Measurements from ENCODE around the gene TNXB. TPM values are rescaled to one million over a fixed set of nuclear protein-coding genes. Genes with fewer than 3 reads are reported as not detected.
A peak's percentile ranks its signal among the peaks of the same experiment; 100 is the strongest.
"Not testable (repeated sequence)": the region's sequence is repeated elsewhere in the genome, so short reads cannot be mapped to it uniquely, and the experiment has no call there.

TNXB gene
- polyA plus RNA-seq, 2 of the 4 experiments (the other 2 are of a cell fraction), result 0.80 to 1.7 TPM

DNA sequence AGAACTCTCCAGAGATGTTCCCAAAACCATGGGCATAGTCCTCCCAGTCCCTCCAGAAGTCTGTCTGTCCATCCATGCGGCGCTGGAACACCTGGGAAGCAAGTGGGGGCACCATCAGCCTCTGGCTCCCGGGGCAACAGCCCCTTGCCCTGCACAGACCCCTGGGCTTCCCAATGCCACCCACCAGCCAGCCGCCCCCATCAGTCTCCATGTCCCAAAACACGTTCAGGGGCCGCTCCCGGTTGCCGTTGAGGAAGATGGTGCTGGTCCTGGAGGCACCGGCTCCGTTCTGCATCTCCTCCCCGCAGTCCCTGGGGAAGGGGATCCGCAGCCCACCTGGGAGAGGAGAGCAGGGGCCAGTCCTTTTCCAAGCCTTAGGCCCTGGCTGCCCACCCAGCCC lies 99.6 kb downstream of the TNXB start:
- H3K9me3 ChIP-seq; H3K4me3 ChIP-seq; POLR2A ChIA-PET; H3K4me2 ChIP-seq; H3K27ac ChIP-seq; FAIRE-seq; CTCF ChIA-PET; DNase-seq (ENCODE audit: low read depth in 1 of 2, low spot score in 1 of 2); H3K4me1 ChIP-seq; ATAC-seq: not testable (repeated sequence)
- no CpG with 5 or more reads among the region's 12 CpGs for WGBS (ENCODE audit: missing lambda C conversion rate)

GRCh38 chr6:32008616-32009015 lies 100.5 kb downstream of the TNXB start:
- CTCF ChIA-PET; H3K4me2 ChIP-seq; FAIRE-seq; H3K4me1 ChIP-seq; DNase-seq (ENCODE audit: low read depth in 1 of 2, low spot score in 1 of 2); H3K4me3 ChIP-seq; H3K27ac ChIP-seq; POLR2A ChIA-PET; H3K9me3 ChIP-seq; ATAC-seq: not testable (repeated sequence)
- WGBS (ENCODE audit: missing lambda C conversion rate), result 40% methylated on average over 1 of the region's 12 CpGs

DNA sequence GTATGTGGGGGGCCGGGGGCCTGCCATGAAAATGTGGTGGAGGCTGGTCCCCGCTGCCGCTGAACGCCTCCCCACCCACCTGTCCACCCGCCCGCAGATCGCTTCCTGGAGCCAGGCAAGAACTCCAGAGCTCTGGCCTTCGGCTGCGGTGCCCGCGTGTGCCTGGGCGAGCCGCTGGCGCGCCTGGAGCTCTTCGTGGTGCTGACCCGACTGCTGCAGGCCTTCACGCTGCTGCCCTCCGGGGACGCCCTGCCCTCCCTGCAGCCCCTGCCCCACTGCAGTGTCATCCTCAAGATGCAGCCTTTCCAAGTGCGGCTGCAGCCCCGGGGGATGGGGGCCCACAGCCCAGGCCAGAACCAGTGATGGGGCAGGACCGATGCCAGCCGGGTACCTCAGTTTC lies 101.1 kb downstream of the TNXB start:
- POLR2A ChIA-PET; DNase-seq (ENCODE audit: low read depth in 1 of 2, low spot score in 1 of 2); H3K9me3 ChIP-seq; H3K27ac ChIP-seq; CTCF ChIA-PET; ATAC-seq; H3K4me2 ChIP-seq; FAIRE-seq; H3K4me1 ChIP-seq; H3K4me3 ChIP-seq: not testable (repeated sequence)
- WGBS (ENCODE audit: missing lambda C conversion rate), result no CpG with 5 or more reads among the region's 24 CpGs

DNA sequence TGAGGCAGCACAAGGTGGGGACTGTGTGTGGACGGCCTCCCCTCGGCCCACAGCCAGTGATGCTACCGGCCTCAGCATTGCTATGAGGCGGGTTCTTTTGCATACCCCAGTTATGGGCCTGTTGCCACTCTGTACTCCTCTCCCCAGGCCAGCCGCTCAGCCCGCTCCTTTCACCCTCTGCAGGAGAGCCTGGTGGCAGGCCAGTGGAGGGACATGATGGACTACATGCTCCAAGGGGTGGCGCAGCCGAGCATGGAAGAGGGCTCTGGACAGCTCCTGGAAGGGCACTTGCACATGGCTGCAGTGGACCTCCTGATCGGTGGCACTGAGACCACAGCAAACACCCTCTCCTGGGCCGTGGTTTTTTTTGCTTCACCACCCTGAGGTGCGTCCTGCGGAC lies 102.1 kb downstream of the TNXB start:
- DNase-seq (ENCODE audit: low read depth in 1 of 2, low spot score in 1 of 2) (peak in 1 of 2 experiments; percentile 7), ATAC-seq (peak; percentile 23 to 69; a peak in 3 of 6 replicates)
- FAIRE-seq, H3K27ac ChIP-seq, CTCF ChIA-PET, H3K4me1 ChIP-seq, H3K4me3 ChIP-seq, H3K4me2 ChIP-seq, POLR2A ChIA-PET, H3K9me3 ChIP-seq: not testable (repeated sequence)
- 52% methylated on average over 6 of the region's 12 CpGs for WGBS (ENCODE audit: missing lambda C conversion rate)

- H3K4me1 ChIP-seq; ATAC-seq; FAIRE-seq; H3K9me3 ChIP-seq; H3K4me3 ChIP-seq; DNase-seq (ENCODE audit: low read depth in 1 of 2, low spot score in 1 of 2); POLR2A ChIA-PET; CTCF ChIA-PET; H3K4me2 ChIP-seq; H3K27ac ChIP-seq: not testable (repeated sequence)
- 19% methylated on average over 3 of the region's 8 CpGs for WGBS (ENCODE audit: missing lambda C conversion rate)
Observed at GRCh38 chr6:32005991-32006529, 103.1 kb downstream of the TNXB start.

- FAIRE-seq, H3K4me1 ChIP-seq, POLR2A ChIA-PET, CTCF ChIA-PET, H3K27ac ChIP-seq, H3K9me3 ChIP-seq, H3K4me3 ChIP-seq, H3K4me2 ChIP-seq: not testable (repeated sequence)
- 27% methylated on average over 3 of the region's 9 CpGs for WGBS (ENCODE audit: missing lambda C conversion rate)
- ATAC-seq (0 out of 6 replicates have a peak, but pooled peaks of 1 of the 2 experiments have one; percentile 22), DNase-seq (ENCODE audit: low read depth in 1 of 2, low spot score in 1 of 2) (peak in 1 of 2 experiments; percentile 0)
Observed at GRCh38 chr6:32005538-32005880, 103.6 kb downstream of the TNXB start.

- POLR2A ChIA-PET; DNase-seq (ENCODE audit: low read depth in 1 of 2, low spot score in 1 of 2); FAIRE-seq; H3K4me1 ChIP-seq; H3K27ac ChIP-seq; ATAC-seq; H3K4me2 ChIP-seq; CTCF ChIA-PET; H3K4me3 ChIP-seq; H3K9me3 ChIP-seq: not testable (repeated sequence)
- 67% methylated on average over 9 of the region's 13 CpGs for WGBS (ENCODE audit: missing lambda C conversion rate)
Observed at GRCh38 chr6:32004864-32005537, 104.1 kb downstream of the TNXB start.

DNA sequence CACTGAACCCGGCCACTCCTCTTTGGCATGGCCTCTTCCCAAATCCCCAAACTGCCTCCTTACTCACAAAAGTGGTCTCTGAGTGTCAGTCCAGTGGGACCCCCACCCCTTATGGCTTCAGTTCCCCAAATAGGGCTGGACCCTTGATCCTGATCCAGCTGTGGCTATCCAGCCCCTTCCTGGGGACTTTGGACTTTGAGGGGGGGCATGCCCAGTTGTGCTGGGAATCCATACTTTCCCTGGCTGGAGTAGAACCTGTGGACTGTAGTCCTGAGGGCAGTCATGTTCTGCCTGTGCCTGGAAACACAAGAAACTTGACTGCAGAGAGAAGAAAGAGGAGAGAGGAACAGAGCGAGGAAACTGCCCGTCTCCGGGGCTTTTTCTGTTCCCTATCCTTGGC lies 104.7 kb downstream of the TNXB start:
- H3K4me2 ChIP-seq; H3K27ac ChIP-seq; POLR2A ChIA-PET; FAIRE-seq; H3K9me3 ChIP-seq; DNase-seq (ENCODE audit: low read depth in 1 of 2, low spot score in 1 of 2); H3K4me3 ChIP-seq; ATAC-seq; CTCF ChIA-PET; H3K4me1 ChIP-seq: not testable (repeated sequence)
- WGBS (ENCODE audit: missing lambda C conversion rate), result 71% methylated on average over 4 of the region's 4 CpGs

DNA sequence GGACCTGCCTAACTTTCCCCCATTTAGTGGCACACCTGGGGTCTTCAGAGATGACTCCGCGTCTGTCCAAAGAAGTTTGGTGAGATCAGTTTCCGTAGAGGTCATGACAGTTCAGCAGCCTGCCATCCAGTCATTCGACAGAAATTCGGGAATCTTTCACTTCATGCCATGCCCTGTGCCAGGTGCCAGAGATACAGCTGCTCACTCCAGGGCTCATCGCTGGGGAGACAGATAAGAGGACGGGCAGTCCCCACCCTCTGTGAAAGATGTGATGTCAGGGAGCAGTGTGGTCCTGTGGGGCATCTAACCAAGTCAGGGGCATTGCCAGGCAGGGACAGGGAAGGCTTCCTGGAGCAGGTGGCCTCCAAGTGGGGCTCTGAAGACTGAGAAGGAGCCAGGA lies 105.8 kb downstream of the TNXB start:
- H3K9me3 ChIP-seq; H3K27ac ChIP-seq; FAIRE-seq; CTCF ChIA-PET; ATAC-seq; DNase-seq (ENCODE audit: low read depth in 1 of 2, low spot score in 1 of 2); H3K4me1 ChIP-seq; H3K4me2 ChIP-seq; POLR2A ChIA-PET; H3K4me3 ChIP-seq: not testable (repeated sequence)
- WGBS (ENCODE audit: missing lambda C conversion rate), result no CpG with 5 or more reads among the region's 7 CpGs

- ATAC-seq; POLR2A ChIA-PET; FAIRE-seq; CTCF ChIA-PET; H3K4me1 ChIP-seq; H3K4me2 ChIP-seq; H3K9me3 ChIP-seq; H3K4me3 ChIP-seq; DNase-seq (ENCODE audit: low read depth in 1 of 2, low spot score in 1 of 2); H3K27ac ChIP-seq: not testable (repeated sequence)
- WGBS (ENCODE audit: missing lambda C conversion rate), result no CpG with 5 or more reads among the region's 15 CpGs
Observed at GRCh38 chr6:32002546-32003268, 106.4 kb downstream of the TNXB start.

GRCh38 chr6:31996385-31996784 lies 112.8 kb downstream of the TNXB start:
- POLR2A ChIA-PET; ATAC-seq; H3K4me3 ChIP-seq; H3K4me1 ChIP-seq; CTCF ChIA-PET; FAIRE-seq; H3K9me3 ChIP-seq; H3K4me2 ChIP-seq; H3K27ac ChIP-seq; DNase-seq (ENCODE audit: low read depth in 1 of 2, low spot score in 1 of 2): not testable (repeated sequence)
- WGBS (ENCODE audit: missing lambda C conversion rate), result 79% methylated on average over 4 of the region's 6 CpGs

DNA sequence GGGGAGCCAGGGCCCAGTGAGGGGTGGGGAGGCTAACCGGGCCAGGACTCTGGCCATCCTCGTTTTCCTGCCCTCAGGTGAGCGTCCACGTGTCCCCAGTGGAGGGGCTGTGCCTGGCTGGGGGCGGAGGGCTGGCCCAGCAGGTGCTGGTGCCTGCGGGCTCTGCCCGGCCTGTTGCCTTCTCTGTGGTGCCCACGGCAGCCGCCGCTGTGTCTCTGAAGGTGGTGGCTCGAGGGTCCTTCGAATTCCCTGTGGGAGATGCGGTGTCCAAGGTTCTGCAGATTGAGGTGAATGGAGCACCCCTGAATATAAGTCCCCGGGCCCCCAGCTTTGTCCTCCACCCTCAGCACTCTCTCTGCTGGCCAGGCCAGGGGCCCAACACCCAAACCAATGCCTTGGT lies 114.7 kb downstream of the TNXB start:
- H3K27ac ChIP-seq; DNase-seq (ENCODE audit: low read depth in 1 of 2, low spot score in 1 of 2); H3K4me2 ChIP-seq; ATAC-seq; H3K4me3 ChIP-seq; CTCF ChIA-PET; H3K4me1 ChIP-seq; POLR2A ChIA-PET; H3K9me3 ChIP-seq; FAIRE-seq: not testable (repeated sequence)
- WGBS (ENCODE audit: missing lambda C conversion rate), result no CpG with 5 or more reads among the region's 14 CpGs
